Subcutaneous adipose tissue (tissue), 4 donors: ENCODE measurements around the gene SCN2B. TPM values are rescaled to one million over a fixed set of nuclear protein-coding genes. Genes with fewer than 3 reads are reported as not detected.

Experiments
- CTCF ChIP-seq: fragments of 450-650 bp; IDR thresholded peaks from one replicate; pipeline ENCODE4 v1.5.1; 2016; ENCODE audit warnings: low read depth, mild to moderate bottlenecking, control low read depth, antibody characterized with exemption, moderate library complexity
- total RNA-seq, 4 donors: library from RNA; depleted of rRNA; stranded (reverse); fragments of >200 nt; gene quantifications; one replicate each; pipeline ENCODE4 v1.1.0, GENCODE V29; 2016

Gene SCN2B
- total RNA-seq, 4 donors from 2014 or later = under 0.01 to 0.19 TPM; not detected in 2

GRCh38 chr11:118199135-118199534 is 22.7 kb upstream of the SCN2B start:
- TF ChIP-seq CTCF = no peak

- TF ChIP-seq CTCF = no peak
These were observed 21.9 kb upstream of the SCN2B start for GRCh38 chr11:118198370-118198769.

- TF ChIP-seq CTCF = no peak
These were observed 18.6 kb upstream of the SCN2B start for GRCh38 chr11:118194835-118195627.

- no peak for TF ChIP-seq CTCF
These were observed 17.6 kb upstream of the SCN2B start for GRCh38 chr11:118193910-118194566.

GRCh38 chr11:118186346-118187107 is 10.1 kb upstream of the SCN2B start:
- TF ChIP-seq CTCF = no peak

GRCh38 chr11:118184784-118185579 is 8.5 kb upstream of the SCN2B start:
- TF ChIP-seq CTCF = no peak
